AG04449 (cell line): ENCODE results near the gene IL1RAPL2.

Experiments
- CTCF ChIA-PET: fragments of 350-600 bp; formaldehyde crosslinking; extraction: SDS; loops from one replicate; lab custom pipeline; 2021; ENCODE audit warnings: antibody characterized with exemption; lab: Yijun Ruan, JAX
- POLR2A ChIA-PET: fragments of 400-600, 350-600 bp; formaldehyde crosslinking; extraction: SDS; loops from one replicate; lab custom pipeline; 2020; ENCODE audit warnings: antibody characterized with exemption, inconsistent platforms; lab: Yijun Ruan, JAX
- DNase-seq: peaks from one replicate; pipeline ENCODE4 v3.0.0-alpha.2; 2010; ENCODE audit warnings: low read depth, low spot score
- H3K4me3 ChIP-seq: 2 replicates; pipeline ENCODE4 v1.5.1; 2011; ENCODE audit warnings: low read depth, mild to moderate bottlenecking, control low read depth, low read length
- CTCF ChIP-seq: IDR thresholded peaks from one replicate; pipeline ENCODE4 v1.5.1; 2011; ENCODE audit warnings: mild to moderate bottlenecking, moderate library complexity, low read length, control low read depth, inconsistent platforms; ENCODE audit not compliant: insufficient read depth; ENCODE audit errors: missing control alignments

IL1RAPL2 gene

GRCh38 chrX:104712515-104712914, 146.5 kb downstream of the IL1RAPL2 start:
- no peak overlapping the region for H3K4me3 ChIP-seq
- ChIA-PET CTCF (no interaction called here), POLR2A (no interaction called here)
- DNase-seq = no peak
- TF ChIP-seq CTCF = no peak

- H3K4me3 ChIP-seq = no peak overlapping the region
- CTCF ChIA-PET = no interaction called here
- TF ChIP-seq CTCF = no peak
- POLR2A ChIA-PET = interaction anchor here (0.7 kb wide), 1 partner anchor 236 kb away, joined by 3 read pairs; no protein-coding TSS in a partner anchor
- no peak for DNase-seq
These were observed 155.9 kb downstream of the IL1RAPL2 start for GRCh38 chrX:104721854-104722253.

DNA sequence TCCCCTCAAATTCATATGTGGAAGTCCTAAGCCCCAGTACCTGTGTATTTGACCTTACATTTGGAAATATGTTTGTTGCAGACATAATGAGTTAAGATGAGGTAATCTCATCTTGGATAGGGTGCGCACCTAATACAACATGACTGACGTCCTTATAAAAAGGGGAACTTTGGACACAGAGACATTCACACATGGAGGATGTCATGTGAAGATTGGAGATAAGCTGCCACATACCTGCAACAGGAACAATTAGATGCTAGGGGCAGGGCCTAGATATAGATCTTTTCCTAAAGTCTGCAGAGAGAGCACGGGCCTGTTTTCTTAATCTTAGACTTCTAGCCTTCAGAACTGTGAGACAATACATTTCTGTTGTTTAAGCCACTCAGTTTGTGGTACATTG, 162.5 kb downstream of the IL1RAPL2 start:
- ChIA-PET POLR2A (no interaction called here), CTCF (no interaction called here)
- H3K4me3 ChIP-seq = no peak overlapping the region
- DNase-seq = no peak
- TF ChIP-seq CTCF = no peak

- POLR2A ChIA-PET = no interaction called here
- no peak overlapping the region for H3K4me3 ChIP-seq
- no peak for TF ChIP-seq CTCF
- DNase-seq = no peak
- CTCF ChIA-PET = no interaction called here
These were observed 176.4 kb downstream of the IL1RAPL2 start for GRCh38 chrX:104742355-104742754.

DNA sequence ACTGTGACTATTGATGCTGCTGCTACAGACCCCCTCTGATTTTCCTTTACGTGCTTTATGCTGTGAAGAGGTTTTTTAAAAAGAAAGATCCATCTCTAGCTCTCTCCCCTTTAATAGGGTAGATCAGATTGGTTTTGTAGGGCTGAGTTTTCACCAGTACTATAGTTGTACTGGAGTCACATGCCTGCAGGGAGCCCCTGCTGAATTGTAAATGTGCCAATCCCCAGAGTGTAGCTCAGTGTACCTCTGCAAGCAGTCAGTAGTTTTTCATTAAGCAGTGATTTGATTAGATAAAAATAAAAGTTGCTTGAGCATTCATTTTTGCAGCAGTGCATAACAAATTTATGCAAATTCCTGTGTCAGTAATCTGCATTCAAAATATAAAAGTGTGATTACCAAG, 179.2 kb downstream of the IL1RAPL2 start:
- CTCF ChIA-PET = no interaction called here

GRCh38 chrX:104749951-104750610, 184.1 kb downstream of the IL1RAPL2 start:
- CTCF ChIA-PET = no interaction called here
- no peak overlapping the region for H3K4me3 ChIP-seq
- no peak for TF ChIP-seq CTCF
- DNase-seq = no peak
- POLR2A ChIA-PET = no interaction called here

More for the DNA sequence above, 179.2 kb downstream of the IL1RAPL2 start:
- no peak overlapping the region for H3K4me3 ChIP-seq
- DNase-seq = no peak
- no peak for TF ChIP-seq CTCF
- POLR2A ChIA-PET = no interaction called here
